ENCODE measurements around the gene ROBO1. TPM values are rescaled to one million over a fixed set of nuclear protein-coding genes. Genes with fewer than 3 reads are reported as not detected.

ROBO1 gene
- total RNA-seq, 1 experiment from 2014 or later = 67.6 TPM

GRCh38 chr3:79534727-79535126, 233.1 kb downstream of the ROBO1 start:
- POLR2A ChIA-PET (ENCODE audit: low non-redundant PET) = no interaction called here
- DNase-seq (ENCODE audit: low spot score) = no peak
- Histone ChIP-seq H3K9me3 (ENCODE audit: low read depth, low read length, poor library complexity, severe bottlenecking) (no peaks in the 10 kb centered on the region), H3K27ac (ENCODE audit: low read depth, low read length, poor library complexity, severe bottlenecking) (no peak overlapping the region), H3K36me3 (ENCODE audit: insufficient read depth, low read length, poor library complexity, severe bottlenecking) (no peaks in the 10 kb centered on the region), H3K4me3 (ENCODE audit: low read depth, low read length, poor library complexity, severe bottlenecking) (no peak overlapping the region), H3K4me1 (ENCODE audit: insufficient read depth, low read length, poor library complexity, severe bottlenecking) (no peaks in the 10 kb centered on the region), H3K27me3 (replicated peaks; ENCODE audit: insufficient read depth, low read depth, low read length, poor library complexity) (no peaks in the 10 kb centered on the region)
- TF ChIP-seq EZH2 (IDR thresholded peaks at IDR 0.05; ENCODE audit: borderline replicate concordance, low read depth, low read length, poor library complexity, severe bottlenecking) = no peak
- TF ChIP-seq CTCF (conservative IDR thresholded peaks at IDR 0.05; ENCODE audit: low read depth, low read length) = no peak
- no TSS peak for BruUV-seq (replicated peaks)
- CTCF ChIA-PET = no interaction called here
- intact Hi-C loops (cut with micrococcal nuclease; ENCODE audit: unreplicated experiment) = no loop called here

DNA sequence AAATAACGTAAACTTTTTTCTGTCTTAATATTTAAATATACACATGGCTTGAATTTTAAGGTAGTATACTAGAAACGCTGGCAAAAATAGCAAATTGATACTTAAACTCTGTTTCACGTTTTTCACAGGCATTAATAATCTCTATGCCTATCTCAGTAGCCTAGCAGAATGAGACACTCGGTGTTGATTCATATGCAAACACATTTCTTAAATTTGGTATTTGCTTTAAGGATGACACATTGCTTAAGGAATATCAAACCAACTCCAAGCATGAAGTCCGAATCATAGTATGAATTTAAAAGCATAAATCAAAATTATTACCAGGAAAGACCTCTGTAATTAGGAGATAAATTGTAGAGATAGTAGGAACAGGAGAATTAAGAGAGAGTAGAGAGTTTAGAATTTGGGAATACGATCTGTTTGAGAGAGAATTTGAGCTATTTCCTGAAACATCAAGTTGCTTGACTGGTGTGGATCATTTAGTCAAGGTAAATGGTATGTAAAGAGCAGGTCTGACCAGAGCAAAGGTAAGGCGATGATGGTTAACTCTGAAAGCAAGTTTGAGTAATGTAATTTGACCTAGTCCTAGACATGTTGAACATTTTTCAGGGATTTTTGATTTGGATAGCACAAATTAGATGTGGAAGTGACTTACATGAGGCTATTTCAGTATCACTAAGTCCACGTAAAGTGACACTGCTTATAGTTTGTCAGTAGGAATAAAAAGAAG, 236.1 kb downstream of the ROBO1 start:
- no peak for DNase-seq (ENCODE audit: low spot score)
- intact Hi-C loops (cut with micrococcal nuclease; ENCODE audit: unreplicated experiment) = no loop called here
- H3K27me3 ChIP-seq (replicated peaks; ENCODE audit: insufficient read depth, low read depth, low read length, poor library complexity) = no peaks in the 10 kb centered on the region
- BruUV-seq (replicated peaks) = no TSS peak
- H3K27ac ChIP-seq (ENCODE audit: low read depth, low read length, poor library complexity, severe bottlenecking) = no peak overlapping the region
- no peaks in the 10 kb centered on the region for H3K4me1 ChIP-seq (ENCODE audit: insufficient read depth, low read length, poor library complexity, severe bottlenecking)
- H3K9me3 ChIP-seq (ENCODE audit: low read depth, low read length, poor library complexity, severe bottlenecking) = no peaks in the 10 kb centered on the region
- no peak overlapping the region for H3K4me3 ChIP-seq (ENCODE audit: low read depth, low read length, poor library complexity, severe bottlenecking)
- ChIA-PET POLR2A (ENCODE audit: low non-redundant PET) (no interaction called here), CTCF (no interaction called here)
- H3K36me3 ChIP-seq (ENCODE audit: insufficient read depth, low read length, poor library complexity, severe bottlenecking) = no peaks in the 10 kb centered on the region
- TF ChIP-seq CTCF (conservative IDR thresholded peaks at IDR 0.05; ENCODE audit: low read depth, low read length) = no peak
- no peak for TF ChIP-seq EZH2 (IDR thresholded peaks at IDR 0.05; ENCODE audit: borderline replicate concordance, low read depth, low read length, poor library complexity, severe bottlenecking)

DNA sequence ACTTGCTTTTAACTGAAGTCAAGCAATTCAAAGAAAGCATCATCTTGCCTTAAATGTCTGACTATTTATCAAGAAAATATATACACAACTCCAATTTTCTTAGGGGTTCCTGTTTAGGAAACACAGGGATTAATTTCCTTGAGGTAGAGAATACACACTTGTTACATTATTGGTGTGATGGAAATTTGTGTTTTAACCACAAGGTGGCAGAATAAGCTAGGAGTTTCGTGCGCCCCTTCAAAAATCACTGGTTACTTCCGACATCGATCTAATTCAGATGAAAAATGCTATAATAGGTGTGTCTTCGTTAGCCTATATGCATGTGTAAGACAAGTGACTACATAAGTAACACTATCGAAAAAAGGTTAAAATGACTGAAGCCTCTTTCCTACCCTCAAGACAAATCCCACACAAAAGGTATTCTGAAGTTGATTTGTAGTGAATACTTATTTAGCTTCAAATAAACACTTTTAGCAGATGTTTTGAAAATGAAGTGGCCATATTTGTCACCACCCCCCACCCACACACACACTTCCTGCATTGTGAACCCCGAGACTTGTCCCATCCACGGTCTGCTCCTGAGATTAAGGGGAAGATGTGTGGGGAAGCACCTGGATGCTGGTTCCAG, 246.5 kb downstream of the ROBO1 start:
- H3K27me3 ChIP-seq (replicated peaks; ENCODE audit: insufficient read depth, low read depth, low read length, poor library complexity) = no peaks in the 10 kb centered on the region
- no peaks in the 10 kb centered on the region for H3K9me3 ChIP-seq (ENCODE audit: low read depth, low read length, poor library complexity, severe bottlenecking)
- DNase-seq (ENCODE audit: low spot score) = peak; percentile 73
- intact Hi-C loops (cut with micrococcal nuclease; ENCODE audit: unreplicated experiment) = loop anchor here (2.0 to 10.0 kb wide), 5 partner anchors 203 to 1721 kb away; no protein-coding TSS in a partner anchor
- no peak overlapping the region for H3K4me3 ChIP-seq (ENCODE audit: low read depth, low read length, poor library complexity, severe bottlenecking)
- no TSS peak for BruUV-seq (replicated peaks)
- no peaks in the 10 kb centered on the region for H3K36me3 ChIP-seq (ENCODE audit: insufficient read depth, low read length, poor library complexity, severe bottlenecking)
- TF ChIP-seq CTCF (conservative IDR thresholded peaks at IDR 0.05; ENCODE audit: low read depth, low read length) (peak; percentile 71), EZH2 (IDR thresholded peaks at IDR 0.05; ENCODE audit: borderline replicate concordance, low read depth, low read length, poor library complexity, severe bottlenecking) (no peak)
- no peak overlapping the region for H3K27ac ChIP-seq (ENCODE audit: low read depth, low read length, poor library complexity, severe bottlenecking)
- ChIA-PET CTCF (interaction anchor here (1.2 kb wide), 1 partner anchor 203 kb away, joined by 10 read pairs; no protein-coding TSS in a partner anchor), POLR2A (ENCODE audit: low non-redundant PET) (no interaction called here)
- peaks cover 18% of the 10 kb centered on the region for H3K4me1 ChIP-seq (ENCODE audit: insufficient read depth, low read length, poor library complexity, severe bottlenecking)

All from A673 (cell line).